ENCODE results near the gene SEC14L5. TPM values are rescaled to one million over a fixed set of nuclear protein-coding genes. Genes with fewer than 3 reads are reported as not detected.

Gene SEC14L5
- total and polyA plus RNA-seq, 2 donors (not counting 3 experiments of a cell fraction or from before 2014, with no cell fraction given) = not detected

- POLR2A ChIA-PET = interaction anchor here (0.6 to 1.1 kb wide), 2 partner anchors 23 to 37 kb away, joined by 3 to 6 read pairs; no protein-coding TSS in a partner anchor
- H3K36me3 ChIP-seq (ENCODE audit: control insufficient read depth in 2 of 2, extremely low read depth in 1 of 2, insufficient read depth in 2 of 2, low read length in 2 of 2) = peaks cover 0 to 2% of the 10 kb centered on the region in 2 experiments
- no peak for TF ChIP-seq JUN (IDR thresholded peaks at IDR 0.05; ENCODE audit: borderline replicate concordance, insufficient read depth, insufficient read length, low read depth)
- peak in 1 of 2 donors; percentile 10 for TF ChIP-seq CTCF (IDR thresholded peaks at IDR 0.05; ENCODE audit: extremely low read depth in 1 of 2, insufficient read depth in 1 of 2, low read depth in 1 of 2, low read length in 2 of 2)
- H3K9me3 ChIP-seq (replicated peaks; ENCODE audit: control insufficient read depth, insufficient read depth, low read length) = no peaks in the 10 kb centered on the region
- peak; percentile 31 for DNase-seq (ENCODE audit: low read depth, low spot score)
- H3K4me1 ChIP-seq (ENCODE audit: control insufficient read depth, extremely low read depth, insufficient read depth, low read length) = no peaks in the 10 kb centered on the region
- H3K27ac ChIP-seq (ENCODE audit: insufficient read depth, low read depth, low read length) = no peak overlapping the region
- H3K27me3 ChIP-seq (ENCODE audit: control insufficient read depth in 2 of 2, insufficient read depth in 2 of 2, low read length in 2 of 2) = no peaks in the 10 kb centered on the region
- no peaks in the 10 kb centered on the region for H3K9me1 ChIP-seq (replicated peaks; ENCODE audit: control insufficient read depth, extremely low read depth, insufficient read depth, low read length)
- H2AFZ ChIP-seq (ENCODE audit: low read depth, low read length) = no peak overlapping the region
- no peak overlapping the region for H3K4me3 ChIP-seq (replicated peaks in 1 of 3; ENCODE audit: insufficient read depth in 1 of 3, low read depth in 1 of 3, low read length in 3 of 3)
- no peak overlapping the region for H3K4me2 ChIP-seq (ENCODE audit: insufficient read depth, low read length)
- CTCF ChIA-PET = interaction anchor here (0.6 to 2.0 kb wide), 6 partner anchors 10 to 67 kb away, joined by 3 to 11 read pairs (median 3); partner anchors contain the start of genes NAGPA and SEC14L5
- H4K20me1 ChIP-seq (replicated peaks; ENCODE audit: control insufficient read depth, extremely low read depth, insufficient read depth, low read length) = no peaks in the 10 kb centered on the region
- no peak for FAIRE-seq
- H3K79me2 ChIP-seq (ENCODE audit: control insufficient read depth, insufficient read depth, low read length) = no peaks in the 10 kb centered on the region
- BruUV-seq (replicated peaks) = no TSS peak
- H3K9ac ChIP-seq (replicated peaks; ENCODE audit: extremely low read depth, insufficient read depth, low read length) = no peak overlapping the region
- intact Hi-C loops (cut with micrococcal nuclease) = no loop called here
- dilution Hi-C loops (cut with MboI; ENCODE audit: extremely low pct_ligation_motif_present, low sequenced_read_pairs) = no loop called here
These were observed 66.5 kb downstream of the SEC14L5 start for GRCh38 chr16:5024632-5025031.

GRCh38 chr16:5025171-5025632, 67.1 kb downstream of the SEC14L5 start:
- no peak overlapping the region for H2AFZ ChIP-seq (ENCODE audit: low read depth, low read length)
- H3K36me3 ChIP-seq (ENCODE audit: control insufficient read depth in 2 of 2, extremely low read depth in 1 of 2, insufficient read depth in 2 of 2, low read length in 2 of 2) = peaks cover 0 to 2% of the 10 kb centered on the region in 2 experiments
- H4K20me1 ChIP-seq (replicated peaks; ENCODE audit: control insufficient read depth, extremely low read depth, insufficient read depth, low read length) = no peaks in the 10 kb centered on the region
- CTCF ChIA-PET = interaction anchor here (0.6 to 2.0 kb wide), 5 partner anchors 9 to 67 kb away, joined by 3 to 11 read pairs (median 3); partner anchors contain the start of genes NAGPA and SEC14L5
- dilution Hi-C loops (cut with MboI; ENCODE audit: extremely low pct_ligation_motif_present, low sequenced_read_pairs) (no loop called here), intact Hi-C loops (cut with micrococcal nuclease) (no loop called here)
- no peaks in the 10 kb centered on the region for H3K4me1 ChIP-seq (ENCODE audit: control insufficient read depth, extremely low read depth, insufficient read depth, low read length)
- H3K79me2 ChIP-seq (ENCODE audit: control insufficient read depth, insufficient read depth, low read length) = no peaks in the 10 kb centered on the region
- H3K9me3 ChIP-seq (replicated peaks; ENCODE audit: control insufficient read depth, insufficient read depth, low read length) = no peaks in the 10 kb centered on the region
- H3K4me3 ChIP-seq (replicated peaks in 1 of 3; ENCODE audit: insufficient read depth in 1 of 3, low read depth in 1 of 3, low read length in 3 of 3) = no peak overlapping the region
- H3K9ac ChIP-seq (replicated peaks; ENCODE audit: extremely low read depth, insufficient read depth, low read length) = no peak overlapping the region
- FAIRE-seq (no peak), DNase-seq (ENCODE audit: low read depth, low spot score) (peak; percentile 16)
- H3K27ac ChIP-seq (ENCODE audit: insufficient read depth, low read depth, low read length) = no peak overlapping the region
- no peak overlapping the region for H3K4me2 ChIP-seq (ENCODE audit: insufficient read depth, low read length)
- POLR2A ChIA-PET = interaction anchor here (1.1 kb wide), 1 partner anchor 22 kb away, joined by 3 read pairs; no protein-coding TSS in a partner anchor
- no peaks in the 10 kb centered on the region for H3K27me3 ChIP-seq (ENCODE audit: control insufficient read depth in 2 of 2, insufficient read depth in 2 of 2, low read length in 2 of 2)
- TF ChIP-seq CTCF (IDR thresholded peaks at IDR 0.05; ENCODE audit: extremely low read depth in 1 of 2, insufficient read depth in 1 of 2, low read depth in 1 of 2, low read length in 2 of 2) (peak in 1 of 2 donors; percentile 53), EZH2 (IDR thresholded peaks at IDR 0.05; ENCODE audit: borderline replicate concordance, low read depth, low read length, severe bottlenecking) (no peak)
- H3K9me1 ChIP-seq (replicated peaks; ENCODE audit: control insufficient read depth, extremely low read depth, insufficient read depth, low read length) = no peaks in the 10 kb centered on the region
- BruUV-seq (replicated peaks) = TSS peak; percentile 45

All from endothelial cell of umbilical vein (primary cell).